ENCODE results near the gene TNS1.

GRCh38 chr2:217863883-217864282 is 138.9 kb downstream of the TNS1 start:
- TF ChIP-seq CTCF (conservative IDR thresholded peaks at IDR 0.05; ENCODE audit: low read length) (no peak), EZH2phosphoT487 (IDR thresholded peaks at IDR 0.05; ENCODE audit: borderline replicate concordance) (no peak)

All from Loucy (cell line).